Neuron (in vitro differentiated cells): ENCODE results near the gene PTTG2.
"Not testable (repeated sequence)": the region's sequence is repeated elsewhere in the genome, so short reads cannot be mapped to it uniquely, and the experiment has no call there.

Experiments
- H2AFZ ChIP-seq: one replicate; pipeline ENCODE4 v1.6.1; 2013; ENCODE audit warnings: low read depth, mild to moderate bottlenecking, inconsistent platforms, low read length, moderate library complexity
- H3K27me3 ChIP-seq: one replicate; pipeline ENCODE4 v1.6.1; 2013; ENCODE audit warnings: low read length; ENCODE audit not compliant: insufficient read depth
- H3K36me3 ChIP-seq: one replicate; pipeline ENCODE4 v1.6.1; 2013; ENCODE audit warnings: low read length; ENCODE audit not compliant: insufficient read depth
- H3K4me1 ChIP-seq: one replicate; pipeline ENCODE4 v1.6.1; 2013; ENCODE audit warnings: low read length; ENCODE audit not compliant: insufficient read depth
- H3K4me3 ChIP-seq: 2 replicates; pipeline ENCODE4 v1.5.1; 2013; ENCODE audit warnings: mild to moderate bottlenecking, low read length, moderate library complexity
- H3K9me3 ChIP-seq: one replicate; pipeline ENCODE4 v1.6.1; 2013; ENCODE audit warnings: low read length

The PTTG2 gene

DNA sequence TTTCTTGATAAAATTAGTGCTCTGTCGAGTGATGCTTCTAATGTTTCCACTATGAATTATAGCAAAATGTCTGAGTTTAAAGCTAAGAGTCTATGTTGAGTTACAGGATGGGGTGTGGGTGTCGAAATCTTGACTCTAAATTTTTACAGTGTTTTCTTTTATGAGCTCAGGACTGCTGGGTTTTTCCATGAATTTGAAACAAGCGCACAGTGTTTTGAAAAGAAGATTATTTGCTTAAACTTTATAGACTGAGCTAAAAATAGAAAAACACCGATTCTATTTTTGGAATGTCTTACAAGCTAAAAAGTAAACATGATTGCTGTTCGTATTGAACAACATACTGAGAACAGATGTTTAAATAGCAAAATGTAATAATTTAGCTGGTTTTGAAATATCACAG is 7.5 kb downstream of the PTTG2 start:
- no peaks in the 10 kb centered on the region for H3K4me1 ChIP-seq
- no peak overlapping the region for H2AFZ ChIP-seq
- no peaks in the 10 kb centered on the region for H3K36me3 ChIP-seq
- peaks cover 6% of the 10 kb centered on the region for H3K27me3 ChIP-seq
- H3K4me3 ChIP-seq: no peak overlapping the region
- H3K9me3 ChIP-seq: no peaks in the 10 kb centered on the region

DNA sequence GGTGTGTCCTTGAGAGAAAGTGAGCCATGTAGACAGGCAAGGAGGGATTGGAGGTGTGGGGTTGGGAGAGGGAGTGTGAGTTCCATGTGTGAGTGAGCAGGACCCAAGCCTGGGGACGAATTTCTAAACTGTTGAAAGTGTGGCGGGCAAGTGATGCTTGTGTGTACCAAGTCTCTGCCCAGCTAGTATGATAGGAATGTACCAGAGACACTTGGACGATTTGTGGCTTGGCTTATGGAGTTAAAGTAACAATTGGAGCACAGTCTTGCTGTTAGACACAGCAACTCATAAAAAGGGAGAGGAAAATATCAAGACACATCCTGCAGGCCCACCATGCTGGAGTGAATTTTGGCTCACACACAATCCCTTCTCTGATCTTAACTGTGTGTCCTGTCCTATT is 8.5 kb downstream of the PTTG2 start:
- H3K9me3 ChIP-seq: no peaks in the 10 kb centered on the region
- no peaks in the 10 kb centered on the region for H3K36me3 ChIP-seq
- no peak overlapping the region for H2AFZ ChIP-seq
- H3K4me1 ChIP-seq: no peaks in the 10 kb centered on the region
- H3K4me3 ChIP-seq: no peak overlapping the region
- peaks cover 6% of the 10 kb centered on the region for H3K27me3 ChIP-seq

DNA sequence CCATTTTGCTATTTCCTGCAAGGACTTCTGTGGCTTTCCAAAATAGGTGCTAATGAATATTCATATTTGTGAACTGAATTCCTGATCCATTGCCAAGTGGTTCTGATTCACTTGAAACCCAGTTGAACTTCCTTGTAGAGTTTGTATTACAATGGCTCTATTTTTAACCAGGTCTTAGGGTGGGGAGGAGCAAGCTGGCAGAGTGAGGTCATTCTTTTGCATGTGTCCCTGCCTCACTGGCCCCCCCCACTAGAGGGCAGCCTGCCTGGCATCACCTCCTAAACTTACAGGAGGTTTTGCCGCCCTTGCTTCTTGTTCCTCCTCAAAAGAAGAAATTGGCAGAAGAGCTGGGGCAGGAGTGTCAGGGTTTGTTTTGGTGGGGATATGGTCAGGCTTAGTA is 10.5 kb downstream of the PTTG2 start:
- Histone ChIP-seq H3K9me3 (no peaks in the 10 kb centered on the region), H3K4me1 (no peaks in the 10 kb centered on the region), H3K36me3 (no peaks in the 10 kb centered on the region), H3K4me3 (no peak overlapping the region), H2AFZ (no peak overlapping the region), H3K27me3 (no peaks in the 10 kb centered on the region)

- Histone ChIP-seq H3K27me3 (no peaks in the 10 kb centered on the region), H3K9me3 (no peaks in the 10 kb centered on the region), H3K4me3 (no peak overlapping the region), H3K4me1 (no peaks in the 10 kb centered on the region), H2AFZ (no peak overlapping the region), H3K36me3 (no peaks in the 10 kb centered on the region)
These were observed 11.0 kb downstream of the PTTG2 start for GRCh38 chr4:37971202-37971601.

DNA sequence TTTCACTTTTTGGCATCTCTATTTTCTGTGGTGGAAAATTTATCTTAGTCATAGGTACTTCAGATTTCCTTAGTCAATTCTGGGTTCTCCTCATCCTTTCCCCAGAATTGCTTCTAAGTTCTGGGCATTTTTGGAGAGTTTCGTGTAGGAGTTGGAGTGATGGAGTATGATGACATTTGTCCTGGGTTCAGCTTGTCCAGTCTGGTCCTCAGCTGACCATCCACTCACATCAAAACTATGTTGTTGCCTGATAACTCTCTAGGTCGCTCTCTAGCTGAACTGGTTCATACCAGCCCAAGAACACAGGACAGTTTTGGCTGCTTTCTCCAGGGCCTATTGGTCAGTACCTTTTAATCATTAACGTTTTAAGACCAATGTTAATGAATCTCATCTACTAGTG is 13.2 kb downstream of the PTTG2 start:
- peaks cover 15% of the 10 kb centered on the region for H3K4me1 ChIP-seq
- no peak overlapping the region for H2AFZ ChIP-seq
- no peaks in the 10 kb centered on the region for H3K9me3 ChIP-seq
- no peaks in the 10 kb centered on the region for H3K36me3 ChIP-seq
- no peak overlapping the region for H3K4me3 ChIP-seq
- H3K27me3 ChIP-seq: no peaks in the 10 kb centered on the region

DNA sequence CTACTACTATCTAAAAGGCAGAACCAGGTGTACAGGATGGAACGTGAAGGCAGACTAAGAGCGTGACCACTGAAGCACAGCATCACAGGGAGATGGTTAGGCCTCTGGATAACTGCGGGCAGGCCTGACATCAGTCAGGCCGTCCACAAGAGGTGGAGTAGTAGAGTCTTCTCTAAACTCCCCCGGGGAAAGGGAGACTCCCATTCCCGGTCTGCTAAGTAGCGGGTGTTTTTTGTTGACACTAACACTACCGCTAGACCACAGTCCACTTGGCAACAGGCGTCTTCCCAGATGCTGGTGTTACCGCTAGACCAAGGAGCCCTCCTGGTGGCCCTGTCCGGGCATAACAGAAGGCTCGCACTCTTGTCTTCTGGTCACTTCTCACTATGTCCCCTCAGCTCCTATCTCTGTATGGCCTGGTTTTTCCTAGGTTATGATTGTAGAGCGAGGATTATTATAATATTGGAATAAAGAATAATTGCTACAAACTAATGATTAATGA is 15.2 kb downstream of the PTTG2 start:
- H3K9me3 ChIP-seq, H3K4me3 ChIP-seq, H3K27me3 ChIP-seq, H2AFZ ChIP-seq, H3K36me3 ChIP-seq: not testable (repeated sequence)
- H3K4me1 ChIP-seq: peaks cover 15% of the 10 kb centered on the region

GRCh38 chr4:37976507-37976906 is 16.3 kb downstream of the PTTG2 start:
- H3K4me3 ChIP-seq: peak overlapping the region; percentile 51
- H3K27me3 ChIP-seq: no peaks in the 10 kb centered on the region
- H3K36me3 ChIP-seq: no peaks in the 10 kb centered on the region
- H2AFZ ChIP-seq: peak overlapping the region; percentile 13
- H3K4me1 ChIP-seq: peaks cover 15% of the 10 kb centered on the region
- H3K9me3 ChIP-seq: no peaks in the 10 kb centered on the region

GRCh38 chr4:37976991-37977470 is 16.8 kb downstream of the PTTG2 start:
- Histone ChIP-seq H3K9me3 (no peaks in the 10 kb centered on the region), H3K4me1 (peaks cover 15% of the 10 kb centered on the region), H2AFZ (peak overlapping the region; percentile 13), H3K4me3 (peak overlapping the region; percentile 74), H3K27me3 (no peaks in the 10 kb centered on the region), H3K36me3 (no peaks in the 10 kb centered on the region)

- peaks cover 15% of the 10 kb centered on the region for H3K4me1 ChIP-seq
- peak overlapping the region; percentile 89 for H2AFZ ChIP-seq
- H3K4me3 ChIP-seq: peak overlapping the region; percentile 74
- H3K27me3 ChIP-seq: no peaks in the 10 kb centered on the region
- no peaks in the 10 kb centered on the region for H3K9me3 ChIP-seq
- H3K36me3 ChIP-seq: no peaks in the 10 kb centered on the region
These were observed 17.5 kb downstream of the PTTG2 start for GRCh38 chr4:37977471-37978247.

DNA sequence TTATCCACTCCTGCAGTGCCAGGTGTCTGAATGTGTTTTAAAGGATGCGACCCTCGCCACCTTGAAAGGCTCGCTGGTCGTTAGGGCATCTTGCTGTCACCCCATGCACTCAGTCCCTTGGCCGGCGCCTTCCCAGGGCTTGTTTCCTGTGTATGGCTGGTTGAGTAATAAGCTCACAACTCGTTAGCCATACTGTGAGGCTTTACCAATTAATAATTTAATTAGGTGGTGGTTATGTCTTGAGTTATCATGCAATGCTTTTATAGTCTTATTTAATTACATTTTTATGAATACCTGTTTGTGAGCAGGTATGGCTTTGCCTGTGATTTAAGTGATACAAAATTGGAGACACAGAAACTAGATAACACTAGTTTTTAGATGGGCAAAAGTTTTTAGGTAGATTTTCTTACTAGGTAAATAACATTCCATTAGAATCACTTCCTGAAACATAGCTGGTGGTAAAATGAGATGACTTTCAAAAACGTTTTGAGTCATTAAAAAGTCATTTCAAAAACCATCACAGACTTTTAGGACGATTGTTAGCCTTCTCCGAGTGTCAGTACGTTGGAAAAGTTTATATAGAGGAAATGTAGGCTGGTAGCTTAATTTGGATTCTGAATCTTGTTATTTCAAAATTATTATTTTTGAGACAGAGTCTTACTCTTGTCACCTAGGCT is 18.2 kb downstream of the PTTG2 start:
- Histone ChIP-seq H3K9me3 (no peaks in the 10 kb centered on the region), H2AFZ (no peak overlapping the region), H3K4me3 (peak overlapping the region; percentile 74), H3K36me3 (no peaks in the 10 kb centered on the region), H3K4me1 (peaks cover 15% of the 10 kb centered on the region), H3K27me3 (no peaks in the 10 kb centered on the region)

DNA sequence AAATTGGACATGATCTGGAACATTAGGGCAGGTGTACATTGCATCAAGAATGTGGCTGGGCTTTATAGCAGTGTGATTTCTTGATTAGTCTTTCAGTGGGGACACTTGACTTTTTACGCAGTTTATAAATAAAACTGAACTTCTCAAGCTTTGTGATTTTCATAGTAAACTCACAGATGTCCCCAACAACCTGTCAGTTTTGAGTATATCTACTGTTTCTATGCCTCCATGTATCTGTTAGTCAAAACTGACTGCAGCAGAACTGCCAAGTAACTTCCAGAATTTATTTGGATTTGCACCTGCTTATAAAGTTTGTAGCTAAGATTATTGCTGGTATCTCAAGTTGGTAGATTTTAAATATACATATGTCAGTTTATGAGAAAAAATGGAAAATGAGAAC is 20.0 kb downstream of the PTTG2 start:
- no peaks in the 10 kb centered on the region for H3K36me3 ChIP-seq

GRCh38 chr4:37981425-37981824 is 21.2 kb downstream of the PTTG2 start:
- H3K27me3 ChIP-seq: no peaks in the 10 kb centered on the region
- no peaks in the 10 kb centered on the region for H3K9me3 ChIP-seq
- peaks cover 13% of the 10 kb centered on the region for H3K4me1 ChIP-seq
- no peak overlapping the region for H2AFZ ChIP-seq
- no peaks in the 10 kb centered on the region for H3K36me3 ChIP-seq
- H3K4me3 ChIP-seq: no peak overlapping the region

More for the DNA sequence above, 20.0 kb downstream of the PTTG2 start:
- Histone ChIP-seq H2AFZ (no peak overlapping the region), H3K4me1 (peaks cover 15% of the 10 kb centered on the region), H3K27me3 (no peaks in the 10 kb centered on the region), H3K9me3 (no peaks in the 10 kb centered on the region), H3K4me3 (no peak overlapping the region)

DNA sequence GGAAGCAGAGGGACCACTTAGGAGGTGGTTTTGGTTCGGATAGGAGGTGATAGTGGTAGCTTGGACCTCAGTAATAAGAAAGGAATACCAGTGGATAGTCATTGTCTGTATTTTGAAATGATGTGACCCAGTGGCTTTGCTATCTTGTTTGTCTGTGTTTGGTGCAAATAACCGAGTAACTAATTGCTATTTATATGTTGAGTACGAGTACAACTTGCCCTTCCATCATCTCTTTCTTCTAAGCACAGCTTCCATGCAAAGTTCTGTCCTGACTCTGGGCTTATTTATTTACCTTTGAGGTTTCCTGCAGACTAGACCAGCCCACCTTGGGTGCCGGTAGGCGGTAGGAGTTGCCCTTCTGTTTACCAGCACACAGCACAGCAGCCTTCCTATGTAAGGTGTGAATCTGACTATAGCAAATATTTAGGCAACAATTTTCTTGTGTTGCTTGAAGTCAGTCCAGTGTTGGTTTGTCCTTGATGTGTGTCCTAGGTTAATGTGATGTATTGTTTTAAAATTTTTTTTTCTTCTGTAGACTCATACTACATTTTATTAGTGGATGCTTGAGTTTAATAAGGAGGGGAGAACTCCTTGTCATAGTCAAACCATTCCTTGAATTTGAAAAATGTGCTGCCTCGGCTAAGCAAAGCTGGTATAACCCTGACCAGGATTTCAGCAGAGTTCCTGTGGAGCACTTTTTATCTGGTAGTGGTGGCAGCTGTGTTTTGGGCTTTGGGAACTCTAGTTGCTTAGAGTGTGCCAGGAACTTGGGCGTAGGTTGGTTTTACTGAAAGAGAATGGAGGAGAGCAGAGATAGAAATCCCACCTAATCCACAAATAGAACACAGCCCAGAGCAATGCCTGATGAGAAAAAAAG is 21.9 kb downstream of the PTTG2 start:
- Histone ChIP-seq H3K4me1 (peaks cover 9% of the 10 kb centered on the region), H3K27me3 (no peaks in the 10 kb centered on the region), H3K9me3 (no peaks in the 10 kb centered on the region), H3K36me3 (no peaks in the 10 kb centered on the region), H2AFZ (no peak overlapping the region), H3K4me3 (no peak overlapping the region)
